Measurements from ENCODE around the gene NME2.
A peak's percentile ranks its signal among the peaks of the same experiment; 100 is the strongest.
"Not testable (repeated sequence)": the region's sequence is repeated elsewhere in the genome, so short reads cannot be mapped to it uniquely, and the experiment has no call there.

NME2 gene

GRCh38 chr17:51153210-51154072 is 12.8 kb upstream of the NME2 start, which contains the start of gene NME1:
NME1 (plus strand) TSS chr17:51153559; CDS start chr17:51155655, 2,096 bp downstream.
- DNase-seq (ENCODE audit: low read depth): peak; percentile 97

- DNase-seq (ENCODE audit: low read depth): no peak
Observed at GRCh38 chr17:51154176-51154575, 12.0 kb upstream of the NME2 start.

- DNase-seq (ENCODE audit: low read depth): no peak
Observed at GRCh38 chr17:51155416-51155815, 10.8 kb upstream of the NME2 start.

- no peak for DNase-seq (ENCODE audit: low read depth)
Observed at GRCh38 chr17:51159604-51160003, 6.6 kb upstream of the NME2 start.

- no peak for DNase-seq (ENCODE audit: low read depth)
Observed at GRCh38 chr17:51161541-51161940, 4.7 kb upstream of the NME2 start.

- DNase-seq (ENCODE audit: low read depth): no peak
Observed at GRCh38 chr17:51164911-51165679, 1.1 kb upstream of the NME2 start.

- no peak for DNase-seq (ENCODE audit: low read depth)
Observed at GRCh38 chr17:51165680-51166197, 472 bp upstream of the NME2 start.

- DNase-seq (ENCODE audit: low read depth): no peak
Observed at GRCh38 chr17:51166987-51167931, 1.0 kb downstream of the NME2 start.

GRCh38 chr17:51169340-51169739 is 3.1 kb downstream of the NME2 start:
- no peak for DNase-seq (ENCODE audit: low read depth)

GRCh38 chr17:51170736-51171135 is 4.5 kb downstream of the NME2 start:
- DNase-seq (ENCODE audit: low read depth): no peak

GRCh38 chr17:51172030-51172429 is 5.8 kb downstream of the NME2 start:
- DNase-seq (ENCODE audit: low read depth): not testable (repeated sequence)

- no peak for DNase-seq (ENCODE audit: low read depth)
Observed at GRCh38 chr17:51180486-51180885, 14.3 kb downstream of the NME2 start.

- no peak for DNase-seq (ENCODE audit: low read depth)
Observed at GRCh38 chr17:51184124-51184523, 17.9 kb downstream of the NME2 start.

GRCh38 chr17:51185763-51186332 is 19.6 kb downstream of the NME2 start:
- no peak for DNase-seq (ENCODE audit: low read depth)

GRCh38 chr17:51188271-51188833 is 22.1 kb downstream of the NME2 start:
- no peak for DNase-seq (ENCODE audit: low read depth)

GRCh38 chr17:51189162-51189561 is 23.0 kb downstream of the NME2 start:
- DNase-seq (ENCODE audit: low read depth): no peak

GRCh38 chr17:51189628-51190027 is 23.4 kb downstream of the NME2 start:
- DNase-seq (ENCODE audit: low read depth): no peak

GRCh38 chr17:51191895-51192294 is 25.7 kb downstream of the NME2 start:
- no peak for DNase-seq (ENCODE audit: low read depth)

GRCh38 chr17:51197754-51198153 is 31.5 kb downstream of the NME2 start:
- DNase-seq (ENCODE audit: low read depth): no peak

- no peak for DNase-seq (ENCODE audit: low read depth)
Observed at GRCh38 chr17:51200295-51200694, 34.1 kb downstream of the NME2 start.

GRCh38 chr17:51200846-51201245 is 34.6 kb downstream of the NME2 start:
- DNase-seq (ENCODE audit: low read depth): no peak

Measured in GM04503 (cell line).